GM12891 (cell line): Measurements from ENCODE around the gene HSPA12B.

Experiments
- POLR2A ChIP-seq: IDR thresholded peaks from 2 replicates; pipeline ENCODE4 v1.6.1; 2011; ENCODE audit warnings: low read depth, low read length, control low read depth
- POLR2AphosphoS5 ChIP-seq: IDR thresholded peaks from 2 replicates; pipeline ENCODE4 v1.6.1; 2011; ENCODE audit warnings: low read depth, low read length, control low read depth
- TAF1 ChIP-seq: IDR thresholded peaks from 2 replicates; pipeline ENCODE4 v1.6.1; 2011; ENCODE audit warnings: low read depth, low read length, control low read depth

- TF ChIP-seq POLR2AphosphoS5 (no peak), POLR2A (no peak), TAF1 (no peak)
These were observed 64.7 kb downstream of the HSPA12B start for GRCh38 chr20:3797226-3797545.
